ENCODE measurements around the gene CFAP410.
"Not testable (repeated sequence)": the region's sequence is repeated elsewhere in the genome, so short reads cannot be mapped to it uniquely, and the experiment has no call there.

Gene CFAP410

GRCh38 chr21:44350773-44351481 is 11.7 kb upstream of the CFAP410 start:
- no peak for DNase-seq (ENCODE audit: low read depth)

GRCh38 chr21:44349847-44350772 is 10.9 kb upstream of the CFAP410 start:
- DNase-seq (ENCODE audit: low read depth) = no peak

GRCh38 chr21:44349416-44349846 is 10.2 kb upstream of the CFAP410 start:
- no peak for DNase-seq (ENCODE audit: low read depth)

- DNase-seq (ENCODE audit: low read depth) = no peak
Observed at GRCh38 chr21:44348861-44349260, 9.7 kb upstream of the CFAP410 start.

- no peak for DNase-seq (ENCODE audit: low read depth)
Observed at GRCh38 chr21:44347911-44348451, 8.8 kb upstream of the CFAP410 start.

GRCh38 chr21:44345495-44345894 is 6.3 kb upstream of the CFAP410 start:
- no peak for DNase-seq (ENCODE audit: low read depth)

- DNase-seq (ENCODE audit: low read depth) = no peak
Observed at GRCh38 chr21:44344541-44345183, 5.5 kb upstream of the CFAP410 start.

- not testable (repeated sequence) for DNase-seq (ENCODE audit: low read depth)
Observed at GRCh38 chr21:44342981-44343380, 3.8 kb upstream of the CFAP410 start.

GRCh38 chr21:44341726-44342458 is 2.7 kb upstream of the CFAP410 start:
- DNase-seq (ENCODE audit: low read depth) = not testable (repeated sequence)

GRCh38 chr21:44337941-44338895 is 972 bp downstream of the CFAP410 start:
- peak; percentile 56 for DNase-seq (ENCODE audit: low read depth)

- DNase-seq (ENCODE audit: low read depth) = no peak
Observed at GRCh38 chr21:44337449-44337848, 1.7 kb downstream of the CFAP410 start.

GRCh38 chr21:44335266-44336059 is 3.7 kb downstream of the CFAP410 start:
- DNase-seq (ENCODE audit: low read depth) = no peak

- no peak for DNase-seq (ENCODE audit: low read depth)
Observed at GRCh38 chr21:44334329-44335030, 4.7 kb downstream of the CFAP410 start.

GRCh38 chr21:44333509-44334328 is 5.5 kb downstream of the CFAP410 start:
- no peak for DNase-seq (ENCODE audit: low read depth)

- no peak for DNase-seq (ENCODE audit: low read depth)
Observed at GRCh38 chr21:44332965-44333364, 6.2 kb downstream of the CFAP410 start.

GRCh38 chr21:44332383-44332782 is 6.8 kb downstream of the CFAP410 start:
- no peak for DNase-seq (ENCODE audit: low read depth)

- DNase-seq (ENCODE audit: low read depth) = peak; percentile 23
Observed at GRCh38 chr21:44331650-44332307, 7.4 kb downstream of the CFAP410 start.

- DNase-seq (ENCODE audit: low read depth) = no peak
Observed at GRCh38 chr21:44331209-44331608, 8.0 kb downstream of the CFAP410 start.

All from ELR (cell line).